HCT116 (cell line): ENCODE data around the gene PRSS27. TPM values are rescaled to one million over a fixed set of nuclear protein-coding genes. Genes with fewer than 3 reads are reported as not detected.

Experiments
- ATAC-seq: fragments of 200-7000 bp; cut with Tn5 transposase; 2 replicates; pipeline ENCODE4 v1.9.1; 2020; ENCODE audit warnings: mild to moderate bottlenecking, moderate library complexity
- BruUV-seq: library from RNA; stranded (reverse); fragments of 400-500 nt; replicated peaks from 2 replicates; lab custom pipeline; 2021; lab: Mats Ljungman, UMichigan
- CTCF ChIA-PET: fragments of 300-600 bp; sonication (Branson Sonifier 250); formaldehyde crosslinking; loops from one replicate; lab custom pipeline; 2021; ENCODE audit warnings: antibody characterized with exemption; lab: Charles Lee
- POLR2A ChIA-PET: fragments of 300-600, 350-600 bp; sonication (Branson Sonifier 250); formaldehyde crosslinking; loops from one replicate; lab custom pipeline; 2021; ENCODE audit warnings: antibody characterized with exemption; lab: Charles Lee
- RAD21 ChIA-PET, 2 experiments: fragments of 300-600 bp; sonication (Branson Sonifier 250); formaldehyde crosslinking; loops; one replicate each; lab custom pipeline; 2023; ENCODE audit warnings: low total read pairs in 2 of 2; ENCODE audit not compliant: uncharacterized antibody in 2 of 2, unreplicated experiment in 2 of 2, low non-redundant PET in 1 of 2; lab: Charles Lee
- DNase-seq: peaks from one replicate; pipeline ENCODE4 v3.0.0-alpha.2; 2010; ENCODE audit warnings: low read depth, low spot score
- H2AFZ ChIP-seq: fragments of 200-600 bp; shearing (Covaris generic), sonication (generic); 2 replicates; pipeline ENCODE4 v1.6.1; 2017; ENCODE audit warnings: low read depth, mixed run types, mixed read lengths, antibody characterized with exemption, low read length; ENCODE audit not compliant: poor library complexity, severe bottlenecking
- H3K27ac ChIP-seq: 2 replicates; pipeline ENCODE4 v1.5.1; 2012; ENCODE audit warnings: low read depth, low read length
- H3K27me3 ChIP-seq: fragments of 200-600 bp; sonication (generic); 2 replicates; pipeline ENCODE4 v1.6.1; 2016; ENCODE audit warnings: mixed run types, low read length, mixed read lengths; ENCODE audit not compliant: insufficient read depth
- H3K36me3 ChIP-seq, 2 experiments: fragments of 200-500 bp in 1 of 2; fragments of 200-600 bp in 1 of 2; sonication (Bioruptor generic) in 1 of 2; sonication (generic) in 1 of 2; 2 replicates each; pipeline versions ENCODE4 v1.5.1 to v1.6.1; 2014 to 2016; ENCODE audit warnings: low read length in 2 of 2, inconsistent platforms in 1 of 2, mixed read lengths in 1 of 2, mixed run types in 1 of 2; ENCODE audit not compliant: insufficient read depth in 2 of 2, control insufficient read depth in 1 of 2
- H3K4me1 ChIP-seq, 2 experiments: fragments of 200-600 bp in 1 of 2; sonication (generic) in 1 of 2; 2 replicates each; pipeline versions ENCODE4 v1.5.1 to v1.6.1; 2012 to 2017; ENCODE audit warnings: low read length in 2 of 2, inconsistent platforms in 1 of 2, mild to moderate bottlenecking in 1 of 2, mixed read lengths in 1 of 2, mixed run types in 1 of 2, moderate library complexity in 1 of 2; ENCODE audit not compliant: insufficient read depth in 2 of 2, control insufficient read depth in 1 of 2
- H3K4me2 ChIP-seq: fragments of 200-600 bp; sonication (generic); 2 replicates; pipeline ENCODE4 v1.6.1; 2017; ENCODE audit warnings: mixed run types, low read length, mixed read lengths
- H3K4me3 ChIP-seq, 2 experiments: fragments of 200-600 bp in 1 of 2; sonication (generic) in 1 of 2; replicated peaks in 1 of 2; 2 replicates each; pipeline ENCODE4 v1.5.1; 2011 to 2016; ENCODE audit warnings: low read length in 2 of 2, control low read depth in 1 of 2, low read depth in 1 of 2, mild to moderate bottlenecking in 1 of 2, mixed read lengths in 1 of 2, mixed run types in 1 of 2
- H3K79me2 ChIP-seq: fragments of 200-600 bp; sonication (generic); 2 replicates; pipeline ENCODE4 v1.6.1; 2017; ENCODE audit warnings: mild to moderate bottlenecking, mixed run types, low read length, moderate library complexity, mixed read lengths; ENCODE audit not compliant: insufficient read depth
- H3K9ac ChIP-seq: fragments of 200-600 bp; sonication (generic); 2 replicates; pipeline ENCODE4 v1.6.1; 2016; ENCODE audit warnings: low read length, mixed read lengths
- H3K9me2 ChIP-seq: fragments of 200-600 bp; sonication (generic), shearing (Covaris generic); 2 replicates; pipeline ENCODE4 v1.6.1; 2017; ENCODE audit warnings: mixed run types, mild to moderate bottlenecking, moderate library complexity; ENCODE audit not compliant: insufficient read depth
- H3K9me3 ChIP-seq, 2 experiments: fragments of 200-500 bp in 1 of 2; fragments of 200-600 bp in 1 of 2; sonication (Bioruptor generic) in 1 of 2; sonication (generic) in 1 of 2; 2 replicates each; pipeline ENCODE4 v1.6.1; 2014 to 2017; ENCODE audit warnings: low read length in 2 of 2, mixed read lengths in 2 of 2, inconsistent platforms in 1 of 2, low read depth in 1 of 2, mild to moderate bottlenecking in 1 of 2, mixed run types in 1 of 2, moderate library complexity in 1 of 2; ENCODE audit not compliant: control insufficient read depth in 1 of 2, insufficient read depth in 1 of 2
- H4K20me1 ChIP-seq: fragments of 200-600 bp; sonication (generic), shearing (Covaris generic); 2 replicates; pipeline ENCODE4 v1.6.1; 2017; ENCODE audit warnings: mixed run types, mild to moderate bottlenecking, moderate library complexity; ENCODE audit not compliant: insufficient read depth
- CEBPB ChIP-seq: IDR thresholded peaks from 2 replicates; pipeline ENCODE4 v1.6.1; 2012; ENCODE audit warnings: low read depth
- EZH2 ChIP-seq: fragments of 200-600 bp; sonication (generic); IDR thresholded peaks from 2 replicates; pipeline ENCODE4 v1.6.1; 2017; ENCODE audit warnings: antibody characterized with exemption, mixed run types
- REST ChIP-seq: IDR thresholded peaks from 2 replicates; pipeline ENCODE4 v1.6.1; 2012; ENCODE audit warnings: low read depth
- intact Hi-C: fragments of 100-400 bp; cut with micrococcal nuclease; formaldehyde crosslinking; loops from 2 replicates; pipeline ENCODE4 v1.10.0; 2022
- total RNA-seq: library from RNA; stranded (reverse); gene quantifications from one replicate; pipeline ENCODE4 v1.2.1, GENCODE V29; 2021; ENCODE audit not compliant: unreplicated experiment

PRSS27 gene
- total RNA-seq, 1 experiment from 2014 or later = 3.3 TPM

GRCh38 chr16:2687531-2688308, 32.3 kb downstream of the PRSS27 start:
- no peak for DNase-seq
- Histone ChIP-seq H4K20me1 (no peaks in the 10 kb centered on the region), H3K9me2 (no peaks in the 10 kb centered on the region), H3K4me1 (peaks cover 2 to 7% of the 10 kb centered on the region in 2 experiments; a peak in 3 of 4 replicates), H3K27me3 (no peaks in the 10 kb centered on the region), H3K4me3 (no peak overlapping the region), H3K79me2 (peaks cover 65% of the 10 kb centered on the region)
- no peak for TF ChIP-seq CEBPB
- no peak for TF ChIP-seq REST
- no peak for TF ChIP-seq EZH2
- TF ChIP-seq, all 23 proteins: peak for 0
- no peak overlapping the region for H3K9ac ChIP-seq
- H2AFZ ChIP-seq = no peak overlapping the region
- ChIA-PET CTCF (no interaction called here), RAD21 (no interaction called here), POLR2A (no interaction called here)
- BruUV-seq = no TSS peak
- H3K9me3 ChIP-seq = no peaks in the 10 kb centered on the region
- intact Hi-C loops = no loop called here
- H3K27ac ChIP-seq = no peak overlapping the region
- no peaks in the 10 kb centered on the region; a peak in 1 of 4 replicates for H3K36me3 ChIP-seq
- no peak for ATAC-seq
- H3K4me2 ChIP-seq = no peak overlapping the region
